Measurements from ENCODE around the gene MAL. TPM values are rescaled to one million over a fixed set of nuclear protein-coding genes. Genes with fewer than 3 reads are reported as not detected.

MAL gene
- total RNA-seq, 1 donor from 2014 or later = not detected

- no peak for DNase-seq (ENCODE audit: low spot score in 2 of 2)
- FAIRE-seq = no peak
Measured at GRCh38 chr2:94995553-94996304, 29.8 kb upstream of the MAL start.

- FAIRE-seq (no peak), DNase-seq (ENCODE audit: low spot score in 2 of 2) (no peak)
Measured at GRCh38 chr2:94996305-94997100, 29.0 kb upstream of the MAL start.

DNA sequence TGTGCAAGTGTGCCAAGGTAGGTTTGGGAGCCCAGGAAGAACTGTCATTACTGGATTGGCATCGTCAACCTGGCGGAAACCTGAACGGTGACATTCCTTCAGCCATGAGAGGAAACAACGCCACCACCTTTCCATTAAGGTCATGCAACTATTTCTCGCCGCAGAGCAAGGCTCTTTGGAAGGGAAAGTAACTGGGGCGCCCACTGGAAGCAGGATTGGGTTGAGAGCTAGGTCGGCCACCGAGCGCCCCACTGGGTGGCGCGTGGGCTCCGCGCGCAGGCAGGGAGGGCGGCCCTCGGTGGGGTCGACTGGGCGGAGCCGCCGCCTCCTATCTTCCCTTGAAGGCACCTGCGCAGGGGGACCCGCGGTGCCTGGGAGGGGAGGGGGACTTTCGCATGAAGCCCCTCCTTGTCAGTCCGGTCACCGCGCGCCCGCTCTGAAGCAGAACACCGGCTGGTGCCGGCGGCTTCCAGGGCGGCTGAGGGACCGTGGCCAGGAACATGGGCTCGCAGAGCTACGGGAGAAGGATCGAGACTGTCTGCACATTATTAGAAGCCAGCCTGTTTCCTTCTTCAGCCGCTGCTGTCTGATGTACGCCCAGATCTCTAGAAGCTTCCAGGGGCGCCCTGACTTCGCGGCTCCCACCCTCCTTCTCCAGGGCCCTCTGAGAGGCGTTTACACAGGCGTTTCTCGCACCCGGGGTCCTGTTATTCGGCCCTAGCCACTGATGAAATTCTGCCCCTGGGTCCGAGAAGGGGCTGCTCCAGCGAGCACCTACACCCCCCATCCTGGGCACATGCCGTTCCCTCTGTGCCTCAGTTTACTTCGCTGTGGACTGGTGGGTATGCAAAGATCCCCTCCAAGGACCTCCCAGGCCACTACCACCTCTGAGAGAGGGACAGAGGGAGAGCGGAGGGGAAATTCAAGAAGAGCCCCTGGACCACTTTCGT lies 27.3 kb upstream of the MAL start:
- DNase-seq (ENCODE audit: low spot score in 2 of 2) (peak; percentile 40 to 48), FAIRE-seq (no peak)

DNA sequence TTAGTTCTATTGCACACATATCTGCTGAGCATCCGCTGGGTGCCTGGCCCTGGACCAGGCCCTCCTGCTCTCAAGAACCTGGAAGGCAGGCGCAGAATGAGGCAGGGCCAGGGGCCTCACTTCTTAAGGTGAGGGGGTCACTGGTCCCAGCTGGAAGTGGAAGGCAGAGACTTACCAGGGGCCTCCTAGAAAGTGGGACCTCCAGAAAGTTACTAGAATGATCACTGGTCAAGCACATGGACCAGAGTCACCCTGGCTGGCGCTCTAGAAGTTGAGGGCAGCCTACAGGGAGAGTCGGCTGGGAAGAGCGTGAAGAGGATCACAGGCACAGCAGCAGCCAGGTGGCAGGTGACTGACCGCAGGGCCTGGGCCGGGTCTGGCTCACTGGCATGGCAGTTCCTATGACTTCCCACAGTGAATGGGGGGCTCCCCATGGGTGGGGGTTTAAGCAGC lies 26.1 kb upstream of the MAL start:
- FAIRE-seq (no peak), DNase-seq (ENCODE audit: low spot score in 2 of 2) (no peak)

GRCh38 chr2:95001051-95001562 lies 24.4 kb upstream of the MAL start:
- DNase-seq (ENCODE audit: low spot score in 2 of 2) (no peak), FAIRE-seq (no peak)

DNA sequence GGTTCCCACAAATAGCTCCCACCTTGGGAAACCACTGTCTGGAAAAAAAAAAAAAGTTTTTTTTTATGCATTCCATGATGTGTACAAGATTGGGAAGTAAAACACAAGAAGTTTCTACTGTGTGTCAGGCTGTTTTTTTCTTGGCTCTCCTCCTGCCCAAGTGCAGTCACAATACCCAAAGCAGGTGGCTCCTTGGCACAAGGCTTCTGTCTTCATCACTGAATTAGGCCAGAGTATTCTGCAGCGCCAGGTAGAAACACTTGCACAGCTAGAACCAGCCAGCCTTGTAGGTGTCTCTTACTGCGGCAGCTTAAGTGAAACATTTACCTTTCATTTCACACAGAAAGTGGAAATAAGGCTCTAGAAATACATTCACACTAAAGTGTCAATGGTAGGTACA lies 23.8 kb upstream of the MAL start:
- FAIRE-seq (no peak), DNase-seq (ENCODE audit: low spot score in 2 of 2) (no peak)

DNA sequence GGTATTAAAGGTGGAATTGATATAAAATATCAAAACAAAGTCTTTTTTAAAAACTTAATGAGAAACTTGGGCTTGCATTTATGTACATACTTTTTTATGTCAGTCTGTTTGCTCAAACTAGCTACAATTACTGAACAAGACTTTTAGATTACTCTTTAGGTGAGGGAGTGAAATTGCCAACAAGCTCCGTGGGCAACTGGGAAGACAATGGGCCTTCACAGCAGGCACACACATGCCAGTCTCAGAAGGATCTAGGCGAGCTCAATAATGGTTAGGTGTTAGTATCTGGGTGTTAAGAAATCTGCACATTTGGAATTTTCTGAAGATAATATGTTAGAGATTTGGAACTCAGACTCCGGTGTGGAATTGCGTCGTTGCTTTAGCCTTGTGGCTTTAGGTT lies 23.0 kb upstream of the MAL start:
- DNase-seq (ENCODE audit: low spot score in 2 of 2) (no peak), FAIRE-seq (no peak)

DNA sequence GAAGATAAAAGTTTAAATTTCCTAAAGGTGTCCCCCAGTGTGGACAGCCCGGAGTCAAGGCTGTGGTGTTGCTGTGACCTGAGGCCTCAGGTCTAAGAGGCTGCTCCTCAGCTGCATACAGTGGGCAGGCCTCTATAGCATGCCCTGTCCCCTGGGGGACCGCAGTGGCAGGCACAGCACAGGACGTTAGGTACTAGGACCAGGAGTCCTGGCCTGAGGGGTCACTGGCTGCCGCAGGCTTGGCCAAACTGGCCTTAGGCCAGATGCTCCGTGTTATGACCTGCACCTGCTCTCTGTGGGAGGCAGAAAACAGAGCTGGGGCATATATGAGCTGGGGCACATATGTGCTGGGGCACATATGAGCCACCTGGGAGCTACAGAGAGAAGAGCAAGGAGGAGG lies 21.2 kb upstream of the MAL start:
- DNase-seq (ENCODE audit: low spot score in 2 of 2) = no peak
- no peak for FAIRE-seq

DNA sequence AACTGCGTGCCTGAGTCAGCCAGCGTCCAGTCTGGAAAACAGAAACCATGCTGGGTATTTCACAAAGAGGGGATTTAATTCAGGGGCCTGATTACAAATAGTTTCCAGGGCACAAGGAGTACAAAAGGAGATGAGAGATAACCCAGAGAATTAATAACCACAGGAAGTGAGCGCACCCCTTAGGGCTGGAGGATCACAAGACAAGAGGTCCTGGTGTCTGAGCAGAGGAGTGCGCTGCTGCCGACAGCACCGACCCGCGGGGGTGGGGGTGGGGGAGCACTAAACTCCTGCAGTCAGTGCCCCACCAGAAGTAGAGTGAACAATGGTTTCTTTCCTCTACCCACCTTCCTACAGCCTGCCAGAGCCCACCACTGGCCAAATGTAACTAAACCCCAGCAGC lies 20.8 kb upstream of the MAL start:
- DNase-seq (ENCODE audit: low spot score in 2 of 2) = no peak
- no peak for FAIRE-seq

DNA sequence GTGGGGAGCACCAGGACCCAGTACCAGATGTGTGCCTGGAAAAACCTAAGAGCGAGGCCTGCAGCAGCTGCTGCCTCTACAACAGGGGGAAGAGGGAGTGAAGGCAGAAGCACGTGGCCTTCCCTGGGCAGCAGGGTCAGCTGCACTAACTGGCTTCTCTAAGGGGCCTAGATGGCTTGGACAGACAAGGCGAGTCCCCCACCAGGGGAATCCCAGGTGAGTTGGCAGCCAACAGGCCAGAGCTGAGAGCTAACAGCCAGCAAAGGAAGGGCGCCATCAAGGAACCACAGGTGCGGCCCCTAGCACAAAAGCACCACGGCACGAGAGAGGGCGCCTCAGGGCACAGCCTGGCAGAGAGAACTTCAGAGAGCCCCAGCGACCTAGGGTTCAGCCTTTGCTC lies 19.8 kb upstream of the MAL start:
- DNase-seq (ENCODE audit: low spot score in 2 of 2) (no peak), FAIRE-seq (no peak)

- DNase-seq (ENCODE audit: low spot score in 2 of 2) (no peak), FAIRE-seq (no peak)
Measured at GRCh38 chr2:95006588-95006987, 18.9 kb upstream of the MAL start.

DNA sequence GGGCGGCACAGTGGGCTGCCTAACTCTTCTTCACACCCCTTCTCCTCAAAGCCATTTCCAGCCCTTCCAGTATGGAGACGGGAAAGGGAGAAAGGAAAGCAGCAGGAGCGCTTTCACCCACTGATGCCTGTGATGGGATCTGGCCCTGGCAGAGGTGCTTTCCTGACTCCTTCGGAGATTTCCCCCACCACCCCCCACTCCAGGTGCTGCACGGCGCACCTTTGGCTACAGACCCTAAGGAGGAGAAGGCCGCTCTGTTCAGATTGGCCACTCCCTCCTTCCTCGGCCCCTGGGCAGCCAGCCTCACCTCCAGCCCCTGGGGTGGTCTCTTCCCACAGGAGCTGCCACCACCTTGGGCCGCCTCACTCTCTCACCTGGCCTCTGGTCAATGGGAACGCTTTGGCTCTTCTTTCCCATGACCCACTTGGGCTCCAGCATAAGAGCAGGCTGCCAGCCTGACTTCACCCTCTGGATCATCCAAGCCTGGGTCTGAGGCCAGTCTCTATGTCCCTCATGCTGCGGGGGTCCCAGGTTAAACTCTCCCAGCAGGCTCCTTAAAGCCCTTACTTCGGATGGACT lies 18.4 kb upstream of the MAL start:
- DNase-seq (ENCODE audit: low spot score in 2 of 2) (no peak), FAIRE-seq (no peak)

DNA sequence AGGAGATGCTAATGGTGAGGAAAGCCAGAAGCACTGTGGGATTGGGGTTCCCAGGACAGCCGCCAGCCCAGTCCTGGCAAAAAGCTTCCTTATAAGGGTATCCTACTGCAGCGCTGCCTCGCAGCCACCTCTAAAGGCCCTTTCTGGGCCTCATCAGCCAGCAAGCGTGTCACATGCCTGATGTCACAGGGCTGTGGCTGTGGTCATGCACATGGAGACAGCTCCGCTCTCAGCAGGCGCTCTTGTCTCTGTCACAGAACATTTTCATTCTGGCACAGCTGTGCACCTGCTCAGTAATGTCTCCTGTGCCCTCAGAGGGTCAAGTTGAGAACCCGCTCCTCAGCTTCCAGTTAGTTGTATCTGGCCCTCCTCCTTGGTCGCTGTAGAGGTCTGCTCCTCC lies 17.7 kb upstream of the MAL start:
- FAIRE-seq (no peak), DNase-seq (ENCODE audit: low spot score in 2 of 2) (no peak)

DNA sequence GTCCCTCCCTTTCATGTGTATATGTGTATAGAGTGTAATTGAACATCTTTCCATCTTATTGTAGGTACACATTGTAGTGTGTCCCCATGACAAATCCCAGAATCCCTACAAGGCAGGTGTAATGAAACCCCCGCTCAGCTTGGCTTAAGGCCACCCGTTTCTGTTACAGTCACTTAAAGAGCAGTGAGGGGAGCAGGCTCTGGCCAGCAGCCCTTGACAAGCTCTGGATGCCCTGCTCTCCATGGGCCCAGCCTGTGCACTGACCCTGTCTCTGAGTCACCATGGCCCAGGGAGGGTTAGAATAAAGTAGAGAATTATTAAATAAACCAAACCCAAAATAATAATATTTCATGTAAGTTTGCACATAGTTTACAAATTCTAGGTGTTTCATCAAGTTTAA lies 17.2 kb upstream of the MAL start:
- no peak for DNase-seq (ENCODE audit: low spot score in 2 of 2)
- FAIRE-seq = no peak

- no peak for DNase-seq (ENCODE audit: low spot score in 2 of 2)
Measured at GRCh38 chr2:95008996-95009395, 16.5 kb upstream of the MAL start.

DNA sequence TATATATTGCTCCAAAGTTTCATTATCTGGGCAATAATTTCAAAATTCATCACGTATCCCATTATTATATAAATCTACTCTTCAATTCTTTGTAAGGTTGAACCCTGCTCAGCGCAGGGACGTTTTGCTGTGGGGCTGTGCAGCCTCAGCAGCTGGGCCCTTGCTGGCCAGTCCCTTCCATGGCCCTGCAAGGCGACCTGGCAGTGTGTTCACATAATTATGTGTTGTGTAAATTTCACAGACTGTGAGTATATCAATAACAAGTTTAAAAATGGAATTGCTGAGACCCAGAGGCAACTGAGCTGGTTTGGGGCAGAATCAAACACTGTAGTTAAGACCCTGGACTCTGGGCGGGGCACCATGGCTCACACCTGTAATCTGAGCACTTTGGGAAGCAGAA lies 16.1 kb upstream of the MAL start:
- FAIRE-seq (no peak), DNase-seq (ENCODE audit: low spot score in 2 of 2) (no peak)

More at GRCh38 chr2:95008996-95009395, 16.5 kb upstream of the MAL start:
- FAIRE-seq = no peak

DNA sequence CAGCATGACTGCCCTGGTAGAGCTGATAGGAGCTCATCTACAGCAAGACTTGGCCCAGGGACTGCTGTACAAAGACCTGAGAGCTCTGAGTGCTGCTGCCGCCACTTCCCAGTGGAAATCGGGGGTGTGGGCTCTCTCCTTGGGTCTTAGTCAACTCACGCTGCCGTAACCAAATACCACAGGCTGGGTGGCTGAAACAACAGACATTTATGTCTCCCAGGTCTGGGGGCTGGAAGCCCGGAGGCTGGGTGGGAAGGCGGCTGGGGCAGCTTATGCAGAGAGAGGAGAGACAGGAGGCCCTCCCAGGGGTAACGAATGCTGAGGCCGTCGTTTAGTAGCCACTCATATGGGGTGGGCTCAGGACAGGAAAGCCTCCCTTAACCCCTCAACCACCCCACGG lies 15.4 kb upstream of the MAL start:
- no peak for DNase-seq (ENCODE audit: low spot score in 2 of 2)
- no peak for FAIRE-seq

GRCh38 chr2:95010718-95011117 lies 14.8 kb upstream of the MAL start:
- FAIRE-seq (no peak), DNase-seq (ENCODE audit: low spot score in 2 of 2) (no peak)

GRCh38 chr2:95012881-95013550 lies 12.5 kb upstream of the MAL start:
- FAIRE-seq (no peak), DNase-seq (ENCODE audit: low spot score in 2 of 2) (no peak)

- FAIRE-seq (no peak), DNase-seq (ENCODE audit: low spot score in 2 of 2) (no peak)
Measured at GRCh38 chr2:95013726-95014125, 11.8 kb upstream of the MAL start.
